Measurements from ENCODE around the gene CYP4X1. TPM values are rescaled to one million over a fixed set of nuclear protein-coding genes. Genes with fewer than 3 reads are reported as not detected.
"Not testable (repeated sequence)": the region's sequence is repeated elsewhere in the genome, so short reads cannot be mapped to it uniquely, and the experiment has no call there.

CYP4X1 gene
- total RNA-seq, 1 experiment from 2014 or later = not detected

DNA sequence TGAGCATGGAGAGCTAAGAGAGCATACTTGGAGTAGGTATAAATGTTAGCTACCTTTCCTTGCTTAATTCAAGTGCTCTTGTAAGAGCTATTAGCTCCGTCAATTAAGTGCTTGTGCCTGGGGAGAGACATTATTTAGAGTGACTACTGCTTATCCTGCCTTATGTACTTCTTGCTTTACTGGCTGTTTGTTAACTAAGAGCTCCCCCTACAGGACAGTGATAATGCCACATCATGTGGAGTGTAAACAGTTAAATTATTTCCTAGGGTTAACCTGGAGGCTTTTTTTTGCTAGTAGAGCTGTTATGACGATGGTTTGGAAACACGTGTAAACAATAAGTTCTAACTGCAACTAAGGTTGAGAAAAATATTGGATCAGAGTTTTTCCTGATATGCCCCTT, 68.0 kb downstream of the CYP4X1 start:
- intact Hi-C loops (cut with micrococcal nuclease) = loop anchor here (5.0 kb wide), 1 partner anchor 214 kb away; no protein-coding TSS in a partner anchor
- H3K36me3 ChIP-seq (ENCODE audit: control insufficient read depth in 1 of 2, insufficient read depth in 2 of 2, low read length in 2 of 2); H3K4me1 ChIP-seq (ENCODE audit: control insufficient read depth in 1 of 2, insufficient read depth in 2 of 2, low read length in 2 of 2); H2AFZ ChIP-seq (ENCODE audit: low read depth, low read length, poor library complexity, severe bottlenecking); POLR2A ChIA-PET; H3K27ac ChIP-seq (ENCODE audit: low read depth, low read length); H3K9me3 ChIP-seq (ENCODE audit: control insufficient read depth in 1 of 2, insufficient read depth in 1 of 2, low read depth in 1 of 2, low read length in 2 of 2); H3K9me2 ChIP-seq (ENCODE audit: insufficient read depth); H3K9ac ChIP-seq (ENCODE audit: low read length); H3K4me3 ChIP-seq (replicated peaks in 1 of 2; ENCODE audit: low read depth in 1 of 2, low read length in 2 of 2); H3K79me2 ChIP-seq (ENCODE audit: insufficient read depth, low read length); H3K27me3 ChIP-seq (ENCODE audit: insufficient read depth, low read length); H4K20me1 ChIP-seq (ENCODE audit: insufficient read depth); RAD21 ChIA-PET (ENCODE audit: low non-redundant PET in 1 of 2, low total read pairs in 2 of 2, uncharacterized antibody in 2 of 2, unreplicated experiment in 2 of 2); DNase-seq (ENCODE audit: low read depth, low spot score); BruUV-seq (replicated peaks); H3K4me2 ChIP-seq (ENCODE audit: low read length): not testable (repeated sequence)
- TF ChIP-seq RAD21 (IDR thresholded peaks at IDR 0.05; ENCODE audit: low read depth) (peak; percentile 48), CBX3 (IDR thresholded peaks at IDR 0.05; ENCODE audit: low read depth) (0 out of 2 replicates have a peak, but pooled peaks have one; percentile 41)
- TF ChIP-seq, protein P1, sequence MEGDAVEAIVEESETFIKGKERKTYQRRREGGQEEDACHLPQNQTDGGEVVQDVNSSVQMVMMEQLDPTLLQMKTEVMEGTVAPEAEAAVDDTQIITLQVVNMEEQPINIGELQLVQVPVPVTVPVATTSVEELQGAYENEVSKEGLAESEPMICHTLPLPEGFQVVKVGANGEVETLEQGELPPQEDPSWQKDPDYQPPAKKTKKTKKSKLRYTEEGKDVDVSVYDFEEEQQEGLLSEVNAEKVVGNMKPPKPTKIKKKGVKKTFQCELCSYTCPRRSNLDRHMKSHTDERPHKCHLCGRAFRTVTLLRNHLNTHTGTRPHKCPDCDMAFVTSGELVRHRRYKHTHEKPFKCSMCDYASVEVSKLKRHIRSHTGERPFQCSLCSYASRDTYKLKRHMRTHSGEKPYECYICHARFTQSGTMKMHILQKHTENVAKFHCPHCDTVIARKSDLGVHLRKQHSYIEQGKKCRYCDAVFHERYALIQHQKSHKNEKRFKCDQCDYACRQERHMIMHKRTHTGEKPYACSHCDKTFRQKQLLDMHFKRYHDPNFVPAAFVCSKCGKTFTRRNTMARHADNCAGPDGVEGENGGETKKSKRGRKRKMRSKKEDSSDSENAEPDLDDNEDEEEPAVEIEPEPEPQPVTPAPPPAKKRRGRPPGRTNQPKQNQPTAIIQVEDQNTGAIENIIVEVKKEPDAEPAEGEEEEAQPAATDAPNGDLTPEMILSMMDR (IDR thresholded peaks at IDR 0.05 in 2 of 3, conservative IDR thresholded peaks at IDR 0.05 in 1 of 3; ENCODE audit: borderline replicate concordance in 1 of 3, insufficient read depth in 1 of 3, low read depth in 2 of 3, low read length in 2 of 3) = peak; percentile 17 to 51 (median 35); a peak in 3 of 6 replicates
- peak; percentile 78 for ATAC-seq
- CTCF ChIA-PET = interaction anchor here (1.3 kb wide), 1 partner anchor 87 kb away, joined by 3 read pairs; no protein-coding TSS in a partner anchor

Other genes starting within 250 kb of the CYP4X1 start
- gene CYP4B1, start 224.6 kb upstream of the CYP4X1 start, total RNA-seq (2021; ENCODE audit: unreplicated experiment) = 0.30 TPM
- gene CYP4A11, start 82.2 kb upstream of the CYP4X1 start, total RNA-seq (2021; ENCODE audit: unreplicated experiment) = not detected
- gene CYP4Z1, start 43.6 kb downstream of the CYP4X1 start, total RNA-seq (2021; ENCODE audit: unreplicated experiment) = not detected
- not detected for gene CYP4A22, start 113.8 kb downstream of the CYP4X1 start, total RNA-seq (2021; ENCODE audit: unreplicated experiment)
- gene PDZK1IP1, start 166.4 kb downstream of the CYP4X1 start, total RNA-seq (2021; ENCODE audit: unreplicated experiment) = not detected
- 0.05 TPM for gene TAL1, start 208.6 kb downstream of the CYP4X1 start, total RNA-seq (2021; ENCODE audit: unreplicated experiment)